GM18873 (cell line): Measurements from ENCODE around the gene SPTBN4.
"Not testable (repeated sequence)": the region's sequence is repeated elsewhere in the genome, so short reads cannot be mapped to it uniquely, and the experiment has no call there.

Experiments used
- ATAC-seq: cut with Tn5 transposase; IDR thresholded peaks from one replicate; pipeline ENCODE4 v1.9.1; 2021; ENCODE audit warnings: mild to moderate bottlenecking, moderate library complexity, moderate number of reproducible peaks; ENCODE audit not compliant: unreplicated experiment, low FRiP score

The SPTBN4 gene

GRCh38 chr19:40466985-40467734 is at the start of gene SPTBN4:
Gene SPTBN4, plus strand, starts transcription at chr19:40467001. Its CDS starts 5,621 bp downstream, at chr19:40472622.
- no peak for ATAC-seq

- no peak for ATAC-seq
Measured at GRCh38 chr19:40417643-40417981, 49.2 kb upstream of the SPTBN4 start.

GRCh38 chr19:40418040-40418439 is 48.8 kb upstream of the SPTBN4 start:
- ATAC-seq = no peak

GRCh38 chr19:40419066-40419612 is 47.7 kb upstream of the SPTBN4 start:
- ATAC-seq = no peak

- no peak for ATAC-seq
Measured at GRCh38 chr19:40419780-40420179, 47.0 kb upstream of the SPTBN4 start.

GRCh38 chr19:40420451-40420765 is 46.4 kb upstream of the SPTBN4 start:
- ATAC-seq = no peak

GRCh38 chr19:40420766-40421765 is 45.7 kb upstream of the SPTBN4 start:
- peak; percentile 30 for ATAC-seq

GRCh38 chr19:40421993-40422747 is 44.6 kb upstream of the SPTBN4 start:
- no peak for ATAC-seq

GRCh38 chr19:40422748-40423566 is 43.8 kb upstream of the SPTBN4 start:
- ATAC-seq = no peak

GRCh38 chr19:40423938-40424337 is 42.9 kb upstream of the SPTBN4 start:
- ATAC-seq = no peak

- no peak for ATAC-seq
Measured at GRCh38 chr19:40424637-40425449, 42.0 kb upstream of the SPTBN4 start.

- ATAC-seq = peak; percentile 71
Measured at GRCh38 chr19:40425450-40426287, 41.1 kb upstream of the SPTBN4 start, which contains the start of gene SERTAD1. Gene SERTAD1, minus strand, starts transcription at chr19:40425992. Its CDS starts 2,446 bp downstream, at chr19:40423546.

- not testable (repeated sequence) for ATAC-seq
Measured at GRCh38 chr19:40428197-40428596, 38.6 kb upstream of the SPTBN4 start.

- not testable (repeated sequence) for ATAC-seq
Measured at GRCh38 chr19:40430242-40430641, 36.6 kb upstream of the SPTBN4 start.

- no peak for ATAC-seq
Measured at GRCh38 chr19:40431698-40432097, 35.1 kb upstream of the SPTBN4 start.

GRCh38 chr19:40432760-40433159 is 34.0 kb upstream of the SPTBN4 start:
- not testable (repeated sequence) for ATAC-seq

GRCh38 chr19:40433391-40434216 is 33.2 kb upstream of the SPTBN4 start:
- no peak for ATAC-seq
